H1 (cell line): ENCODE data around the gene TGFB2.

Experiments used
- EP300 ChIP-seq, 2 experiments: IDR thresholded peaks; 1 replicate in 1 of 2; 2 replicates in 1 of 2; pipeline ENCODE4 v1.6.1; 2011 to 2012; ENCODE audit warnings: low read depth in 2 of 2, low read length in 2 of 2, mild to moderate bottlenecking in 2 of 2, borderline replicate concordance in 1 of 2, inconsistent platforms in 1 of 2, moderate library complexity in 1 of 2
- EZH2 ChIP-seq: fragments of 200-600 bp; sonication (generic); IDR thresholded peaks from 2 replicates; pipeline ENCODE4 v1.7.1; 2012; ENCODE audit warnings: low read depth, mild to moderate bottlenecking, moderate library complexity, low read length, inconsistent platforms; ENCODE audit not compliant: severe bottlenecking
- GTF2F1 ChIP-seq: IDR thresholded peaks from 2 replicates; pipeline ENCODE4 v1.6.1; 2012; ENCODE audit warnings: low read depth, low read length, improper control_type of control experiment, borderline replicate concordance
- KDM1A ChIP-seq: fragments of 200-600, 300-600 bp; sonication (generic); IDR thresholded peaks from 2 replicates; pipeline ENCODE4 v1.7.1; 2016; ENCODE audit warnings: mild to moderate bottlenecking, low read length, borderline replicate concordance
- POLR2A ChIP-seq, 2 experiments: IDR thresholded peaks; 1 replicate in 1 of 2; 2 replicates in 1 of 2; pipeline ENCODE4 v1.6.1; 2011; ENCODE audit warnings: low read depth in 2 of 2, low read length in 2 of 2, mild to moderate bottlenecking in 2 of 2; ENCODE audit errors: control extremely low read depth in 1 of 2
- RAD21 ChIP-seq, 2 experiments: IDR thresholded peaks in 1 of 2; conservative IDR thresholded peaks in 1 of 2; 2 replicates each; pipeline ENCODE4 v1.6.1; 2011; ENCODE audit warnings: low read depth in 2 of 2, low read length in 2 of 2, improper control_type of control experiment in 1 of 2, inconsistent platforms in 1 of 2, mild to moderate bottlenecking in 1 of 2, moderate library complexity in 1 of 2
- RBBP5 ChIP-seq: IDR thresholded peaks from 2 replicates; pipeline ENCODE4 v1.7.1; 2012; ENCODE audit warnings: low read depth, mild to moderate bottlenecking, inconsistent platforms, low read length, moderate library complexity, borderline replicate concordance
- SIN3A ChIP-seq, 2 experiments: IDR thresholded peaks in 1 of 2; conservative IDR thresholded peaks in 1 of 2; 2 replicates each; pipeline ENCODE4 v1.6.1; 2011 to 2012; ENCODE audit warnings: low read length in 2 of 2, improper control_type of control experiment in 1 of 2, low read depth in 1 of 2, mild to moderate bottlenecking in 1 of 2
- TAF1 ChIP-seq: IDR thresholded peaks from 2 replicates; pipeline ENCODE4 v1.6.1; 2011; ENCODE audit warnings: mild to moderate bottlenecking, low read depth, low read length
- ZNF274 ChIP-seq: IDR thresholded peaks from 2 replicates; pipeline ENCODE4 v1.7.0; 2012; ENCODE audit warnings: low read length, borderline replicate concordance; ENCODE audit errors: extremely low read depth
- TF ChIP-seq, protein P1 (sequence below), 3 experiments: IDR thresholded peaks; 1 replicate in 2 of 3; 2 replicates in 1 of 3; pipeline versions ENCODE4 v1.5.1 to v1.6.1; 2011; ENCODE audit warnings: low read length in 3 of 3, mild to moderate bottlenecking in 3 of 3, inconsistent platforms in 2 of 3, low read depth in 1 of 3, moderate library complexity in 1 of 3; ENCODE audit not compliant: insufficient read depth in 1 of 3; ENCODE audit errors: control extremely low read depth in 1 of 3
- TF ChIP-seq, protein P2 (sequence below): IDR thresholded peaks from 2 replicates; pipeline ENCODE4 v1.6.1; 2011; ENCODE audit warnings: low read depth, mild to moderate bottlenecking, low read length; ENCODE audit not compliant: insufficient read depth

DNA sequence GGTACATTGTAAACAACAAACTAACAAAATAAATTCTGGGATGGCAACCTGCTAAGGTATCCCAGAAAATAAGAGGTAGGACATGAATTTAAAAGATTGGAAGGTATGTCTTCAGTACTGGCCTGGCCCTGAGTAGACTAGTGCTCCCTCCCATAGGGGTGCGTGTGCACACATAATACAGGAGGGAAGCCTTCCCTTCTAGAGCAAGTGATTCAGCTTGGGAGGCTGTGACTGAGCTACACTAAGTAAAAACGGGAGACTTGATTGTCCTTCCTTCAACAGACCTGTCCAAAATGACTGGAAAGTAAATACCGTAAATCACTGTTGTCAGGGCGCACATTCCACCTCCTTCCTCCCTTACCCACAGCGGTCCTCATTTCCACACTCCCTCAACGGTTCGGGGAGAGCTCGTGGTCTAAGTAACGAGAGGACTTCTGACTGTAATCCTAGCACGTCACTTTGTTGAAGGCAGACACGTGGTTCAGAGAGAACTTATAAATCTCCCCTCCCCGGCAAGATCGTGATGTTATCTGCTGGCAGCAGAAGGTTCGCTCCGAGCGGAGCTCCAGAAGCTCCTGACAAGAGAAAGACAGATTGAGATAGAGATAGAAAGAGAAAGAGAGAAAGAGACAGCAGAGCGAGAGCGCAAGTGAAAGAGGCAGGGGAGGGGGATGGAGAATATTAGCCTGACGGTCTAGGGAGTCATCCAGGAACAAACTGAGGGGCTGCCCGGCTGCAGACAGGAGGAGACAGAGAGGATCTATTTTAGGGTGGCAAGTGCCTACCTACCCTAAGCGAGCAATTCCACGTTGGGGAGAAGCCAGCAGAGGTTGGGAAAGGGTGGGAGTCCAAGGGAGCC, at the start of gene TGFB2:
- TF ChIP-seq RAD21 (IDR thresholded peaks at IDR 0.05 in 1 of 2, conservative IDR thresholded peaks at IDR 0.05 in 1 of 2; ENCODE audit: low read depth in 2 of 2, low read length in 2 of 2) (peak in 1 of 2 experiments; percentile 12; a peak in 1 of 4 replicates), EZH2 (no peak), SIN3A (conservative IDR thresholded peaks at IDR 0.05 in 1 of 2, IDR thresholded peaks at IDR 0.05 in 1 of 2; ENCODE audit: low read depth in 1 of 2, low read length in 2 of 2) (peak in 1 of 2 experiments; percentile 53; a peak in 1 of 4 replicates), TAF1 (no peak), POLR2A (IDR thresholded peaks at IDR 0.05; ENCODE audit: control extremely low read depth in 1 of 2, low read depth in 2 of 2, low read length in 2 of 2) (0 out of 3 replicates have a peak, but pooled peaks of 1 of the 2 experiments have one; percentile 17), RBBP5 (no peak), EP300 (IDR thresholded peaks at IDR 0.05; ENCODE audit: borderline replicate concordance in 1 of 2, low read depth in 2 of 2, low read length in 2 of 2) (no peak), GTF2F1 (no peak), KDM1A (no peak; the same call in 1 of the 2 replicates), ZNF274 (no peak)
- TF ChIP-seq, protein P1, sequence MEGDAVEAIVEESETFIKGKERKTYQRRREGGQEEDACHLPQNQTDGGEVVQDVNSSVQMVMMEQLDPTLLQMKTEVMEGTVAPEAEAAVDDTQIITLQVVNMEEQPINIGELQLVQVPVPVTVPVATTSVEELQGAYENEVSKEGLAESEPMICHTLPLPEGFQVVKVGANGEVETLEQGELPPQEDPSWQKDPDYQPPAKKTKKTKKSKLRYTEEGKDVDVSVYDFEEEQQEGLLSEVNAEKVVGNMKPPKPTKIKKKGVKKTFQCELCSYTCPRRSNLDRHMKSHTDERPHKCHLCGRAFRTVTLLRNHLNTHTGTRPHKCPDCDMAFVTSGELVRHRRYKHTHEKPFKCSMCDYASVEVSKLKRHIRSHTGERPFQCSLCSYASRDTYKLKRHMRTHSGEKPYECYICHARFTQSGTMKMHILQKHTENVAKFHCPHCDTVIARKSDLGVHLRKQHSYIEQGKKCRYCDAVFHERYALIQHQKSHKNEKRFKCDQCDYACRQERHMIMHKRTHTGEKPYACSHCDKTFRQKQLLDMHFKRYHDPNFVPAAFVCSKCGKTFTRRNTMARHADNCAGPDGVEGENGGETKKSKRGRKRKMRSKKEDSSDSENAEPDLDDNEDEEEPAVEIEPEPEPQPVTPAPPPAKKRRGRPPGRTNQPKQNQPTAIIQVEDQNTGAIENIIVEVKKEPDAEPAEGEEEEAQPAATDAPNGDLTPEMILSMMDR (IDR thresholded peaks at IDR 0.05; ENCODE audit: control extremely low read depth in 1 of 3, insufficient read depth in 1 of 3, low read depth in 1 of 3, low read length in 3 of 3) = peak in 1 of 3 experiments; percentile 33; a peak in 1 of 4 replicates
- TF ChIP-seq, protein P2, sequence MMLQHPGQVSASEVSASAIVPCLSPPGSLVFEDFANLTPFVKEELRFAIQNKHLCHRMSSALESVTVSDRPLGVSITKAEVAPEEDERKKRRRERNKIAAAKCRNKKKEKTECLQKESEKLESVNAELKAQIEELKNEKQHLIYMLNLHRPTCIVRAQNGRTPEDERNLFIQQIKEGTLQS = no peak
